GM18511 (cell line): ENCODE measurements around the gene ZNF768.
"Not testable (repeated sequence)": the region's sequence is repeated elsewhere in the genome, so short reads cannot be mapped to it uniquely, and the experiment has no call there.

Source experiments
- ATAC-seq: cut with Tn5 transposase; IDR thresholded peaks from one replicate; pipeline ENCODE4 v1.9.1; 2021; ENCODE audit warnings: mild to moderate bottlenecking, moderate library complexity; ENCODE audit not compliant: unreplicated experiment

Gene ZNF768

GRCh38 chr16:30556125-30556473 lies 29.7 kb upstream of the ZNF768 start:
- ATAC-seq, result no peak

GRCh38 chr16:30555315-30556124 lies 29.2 kb upstream of the ZNF768 start:
- no peak for ATAC-seq

GRCh38 chr16:30554557-30555314 lies 28.4 kb upstream of the ZNF768 start:
- no peak for ATAC-seq

GRCh38 chr16:30553393-30553899 lies 27.1 kb upstream of the ZNF768 start:
- no peak for ATAC-seq

DNA sequence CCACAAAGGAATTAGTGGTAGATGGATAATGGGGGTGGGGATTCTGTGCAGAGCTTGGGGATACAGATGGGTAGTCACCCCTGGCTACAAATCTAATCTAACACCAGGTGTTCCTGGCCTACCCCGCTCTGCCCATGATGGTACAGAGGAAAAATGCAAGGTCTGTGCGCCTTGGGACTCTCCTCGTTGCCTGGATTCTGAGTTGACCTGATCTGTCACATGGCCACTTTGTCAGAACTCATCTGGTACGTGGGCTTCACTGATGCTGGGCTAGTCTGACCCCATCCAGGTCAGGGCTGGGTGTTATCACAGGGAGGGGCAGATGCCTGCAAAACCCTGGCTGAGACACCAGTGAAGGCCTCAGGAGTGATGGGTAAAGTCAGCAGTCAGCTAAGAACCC lies 26.6 kb upstream of the ZNF768 start:
- no peak for ATAC-seq

- ATAC-seq, result no peak
Observed at GRCh38 chr16:30551781-30552180, 25.4 kb upstream of the ZNF768 start.

DNA sequence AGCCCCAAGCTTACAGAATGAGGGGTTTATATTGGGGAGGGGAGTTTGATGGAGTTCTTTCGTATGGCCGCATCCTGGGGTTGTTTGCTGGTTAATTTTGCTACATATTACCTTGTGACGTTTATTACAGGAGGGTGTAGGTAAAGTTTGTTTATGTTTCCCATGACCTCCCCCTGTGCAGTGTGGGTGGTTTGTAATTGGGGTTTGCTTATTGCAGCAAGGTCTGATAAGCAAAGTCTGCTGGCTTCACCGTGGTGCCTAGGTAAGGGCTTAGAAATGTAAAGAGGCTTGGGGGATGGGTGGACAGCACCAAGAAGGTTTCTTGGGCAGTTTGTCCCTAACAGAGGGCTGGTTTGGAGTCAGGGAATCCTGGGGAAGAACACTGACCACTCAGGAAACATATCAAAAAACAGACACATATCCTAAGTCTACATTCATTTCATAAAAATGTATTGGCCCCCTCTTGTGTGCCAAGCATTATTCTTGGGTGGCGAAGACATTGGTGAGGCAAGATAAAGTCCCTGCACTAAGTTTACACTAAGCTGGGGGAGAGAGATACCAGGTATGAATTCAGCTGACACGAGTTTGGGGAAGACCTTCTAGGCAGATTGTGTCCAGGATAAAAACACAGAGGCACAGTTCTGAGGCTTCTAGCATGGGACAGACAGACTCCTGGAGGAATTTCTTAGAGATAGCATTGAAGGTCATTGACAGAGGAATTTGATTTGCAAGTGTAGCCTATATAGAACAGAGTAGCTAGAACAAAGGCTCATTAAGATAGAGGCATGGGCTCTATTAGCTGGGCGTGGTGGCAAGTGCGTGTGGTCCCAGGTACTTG lies 22.3 kb upstream of the ZNF768 start:
- no peak for ATAC-seq

DNA sequence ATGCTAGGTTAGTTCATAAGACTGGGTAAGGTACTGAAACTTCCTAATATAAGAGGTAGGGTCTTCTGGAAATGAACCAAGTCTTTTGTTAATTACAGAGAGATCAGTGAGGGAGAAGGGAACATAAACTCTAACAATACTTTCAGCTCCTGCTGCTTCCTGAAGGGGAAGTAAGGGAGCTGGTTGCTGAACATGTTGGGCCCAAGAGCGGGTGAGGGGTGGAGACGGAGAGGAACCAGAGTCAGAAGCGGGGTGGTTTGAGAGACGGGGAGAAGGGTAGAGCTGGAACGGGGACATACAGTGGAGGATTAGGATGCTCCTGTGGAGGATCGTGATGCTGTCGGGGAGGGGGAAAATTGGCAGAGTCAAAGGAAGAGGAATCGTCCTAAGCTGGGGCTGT lies 19.7 kb upstream of the ZNF768 start:
- no peak for ATAC-seq

DNA sequence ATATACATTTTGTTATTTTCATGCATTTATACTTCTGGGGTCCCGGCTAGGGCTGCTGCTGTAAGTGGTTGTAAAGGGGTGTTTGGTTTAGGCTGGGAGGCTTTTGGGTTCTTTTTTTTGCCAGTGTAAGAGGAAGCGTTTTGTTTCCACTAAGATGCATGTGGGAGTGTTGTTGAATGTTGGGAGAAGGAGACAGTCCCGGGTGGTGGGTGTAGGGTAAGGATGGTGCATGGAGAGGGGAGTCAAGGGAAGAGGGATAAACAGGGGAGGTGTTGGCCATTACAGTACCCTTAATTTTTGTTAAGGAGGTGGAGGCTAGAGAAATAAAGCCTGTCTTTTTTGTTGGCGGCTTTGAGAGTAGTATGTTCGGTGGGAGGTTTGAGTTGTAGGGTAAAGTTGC lies 16.7 kb upstream of the ZNF768 start:
- ATAC-seq, result no peak

GRCh38 chr16:30541502-30542329 lies 15.3 kb upstream of the ZNF768 start:
- no peak for ATAC-seq

GRCh38 chr16:30540916-30541464 lies 14.6 kb upstream of the ZNF768 start:
- ATAC-seq, result not testable (repeated sequence)

DNA sequence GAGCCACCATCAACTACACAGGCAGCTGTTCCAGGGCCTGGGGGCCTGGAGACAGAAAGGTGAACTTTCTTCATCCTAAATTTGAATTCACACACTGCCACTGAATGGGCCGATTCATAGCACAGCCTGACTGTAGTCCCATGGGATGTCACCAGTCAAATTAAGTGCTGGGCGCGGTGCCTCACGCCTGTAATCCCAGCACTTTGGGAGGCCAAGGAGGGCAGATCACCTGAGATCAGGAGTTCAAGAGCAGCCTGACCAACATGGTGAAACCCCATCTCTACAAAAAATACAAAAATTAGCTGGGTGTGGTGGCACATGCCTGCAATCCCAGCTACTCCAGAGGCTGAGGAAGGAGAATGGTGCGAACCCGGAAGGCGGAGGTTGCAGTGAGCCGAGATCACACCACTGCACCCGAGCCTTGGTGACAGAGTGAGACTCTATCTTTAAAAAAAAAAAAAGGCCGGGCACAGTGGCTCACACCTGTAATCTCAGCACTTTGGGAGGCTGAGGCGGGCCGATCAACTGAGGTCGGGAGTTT lies 13.7 kb upstream of the ZNF768 start:
- not testable (repeated sequence) for ATAC-seq

DNA sequence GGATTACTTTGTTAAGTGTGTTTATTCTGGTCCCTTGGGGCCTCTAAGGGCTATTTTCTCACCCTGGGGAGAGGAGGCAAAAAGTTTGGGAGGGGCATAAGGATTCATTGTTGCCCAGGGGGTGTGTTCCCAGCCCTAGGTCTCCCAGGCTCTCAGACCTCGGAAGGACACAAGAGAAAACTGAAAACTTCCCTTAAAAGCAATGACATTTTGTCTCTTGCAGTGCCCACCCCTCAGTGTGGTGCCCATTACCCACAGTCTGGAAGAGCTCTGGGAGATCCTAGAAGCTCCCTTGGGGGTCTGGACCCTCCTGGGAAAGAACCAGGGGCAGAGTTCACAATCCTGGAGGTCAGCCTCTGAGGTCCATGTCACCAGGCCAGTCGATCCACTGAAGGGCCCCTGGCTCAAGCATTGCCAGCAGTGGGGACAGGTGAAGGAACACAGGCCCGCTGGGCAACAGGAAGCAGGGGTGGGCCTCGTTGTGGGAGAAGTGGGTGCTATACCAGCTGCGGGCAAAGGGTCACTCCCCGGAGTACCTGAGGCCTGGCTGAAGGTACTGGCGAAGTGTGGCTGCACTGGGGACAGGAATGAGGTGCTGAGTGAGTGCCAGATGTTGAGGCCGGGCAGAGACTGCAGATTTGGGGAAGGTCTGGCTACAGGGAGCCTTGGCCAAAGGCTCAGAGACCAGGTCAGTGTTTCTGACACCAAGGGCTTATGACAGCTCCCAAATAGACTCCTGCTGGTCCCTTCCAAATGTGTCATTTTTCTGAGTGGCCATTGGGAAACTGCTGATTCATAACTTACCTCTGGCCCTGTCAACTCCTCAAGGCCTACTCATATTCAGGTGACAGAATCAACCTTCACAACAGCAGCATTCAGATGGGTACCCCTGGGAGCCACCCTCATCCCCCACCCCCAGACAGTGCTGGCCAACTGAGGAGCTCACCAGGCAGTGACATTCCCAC lies 12.9 kb upstream of the ZNF768 start:
- no peak for ATAC-seq

GRCh38 chr16:30536391-30537024 lies 10.1 kb upstream of the ZNF768 start:
- ATAC-seq, result not testable (repeated sequence)

DNA sequence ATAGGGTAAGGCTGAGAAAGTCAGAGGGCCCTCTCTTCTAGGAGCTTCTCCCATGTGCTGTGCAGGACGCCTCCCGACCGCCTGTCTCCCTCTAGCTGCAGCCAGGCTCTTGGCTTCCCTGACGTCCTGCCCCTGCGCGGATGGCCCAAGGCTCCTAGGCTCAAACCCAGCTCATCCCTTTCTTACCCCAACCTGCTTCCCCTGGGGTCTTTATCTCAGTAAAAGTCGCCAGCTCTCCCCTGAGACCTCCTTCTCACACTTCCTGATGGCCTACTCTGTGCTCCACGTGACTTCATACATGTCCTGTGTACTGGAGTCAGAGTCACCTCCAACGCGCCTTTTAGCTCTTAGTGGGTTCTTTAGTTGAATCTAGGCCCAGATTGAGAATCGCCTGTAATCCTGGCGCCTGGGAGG lies 9.4 kb upstream of the ZNF768 start:
- peak; percentile 47 for ATAC-seq

DNA sequence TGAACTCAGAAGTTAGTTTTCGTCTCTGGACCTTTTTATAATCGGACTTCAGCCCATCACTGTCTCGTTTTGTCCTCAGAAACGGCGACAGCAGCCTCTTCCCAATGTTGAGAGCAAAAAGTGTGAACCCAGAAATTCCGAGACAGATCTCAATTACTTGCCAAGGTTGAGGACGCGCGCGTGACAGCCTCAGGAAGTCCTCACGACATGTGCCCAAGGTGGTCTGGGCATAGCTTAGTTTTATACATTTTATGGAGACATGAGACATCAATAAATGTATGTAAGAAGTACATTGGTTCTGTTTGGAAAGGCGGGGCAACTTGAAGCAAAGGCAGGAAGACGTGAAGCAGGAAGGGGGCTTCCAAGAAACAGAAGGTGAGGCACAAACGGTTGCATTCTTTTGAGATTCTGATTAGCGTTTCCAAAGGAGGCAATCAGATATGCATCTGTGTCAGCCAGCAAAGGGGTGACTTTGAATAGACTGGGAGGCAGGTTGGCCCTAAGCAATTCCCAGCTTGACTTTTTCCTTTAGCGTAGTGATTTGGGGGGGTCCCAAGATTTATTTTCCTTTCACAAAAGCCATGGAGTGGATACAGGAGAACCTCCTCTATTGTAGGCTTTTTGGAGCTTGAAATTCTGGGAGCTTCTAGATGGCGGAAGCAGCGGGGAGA lies 8.9 kb upstream of the ZNF768 start:
- peak; percentile 20 for ATAC-seq

- ATAC-seq, result peak; percentile 72
Observed at GRCh38 chr16:30534368-30535105, 8.2 kb upstream of the ZNF768 start, which contains the start of gene ZNF747. Gene ZNF747, minus strand, starts transcription at chr16:30534858. Its CDS starts 179 bp downstream, at chr16:30534679.
